Fibroblast of villous mesenchyme (primary cell): ENCODE data around the gene PDGFA. TPM values are rescaled to one million over a fixed set of nuclear protein-coding genes. Genes with fewer than 3 reads are reported as not detected.

Experiments
- DNase-seq: peaks from one replicate; pipeline ENCODE4 v3.0.0-alpha.2; 2010; ENCODE audit warnings: low read depth
- H3K4me3 ChIP-seq: 2 replicates; pipeline ENCODE4 v1.5.1; 2011; ENCODE audit warnings: low read depth, mild to moderate bottlenecking, low read length
- total RNA-seq: library from RNA; depleted of rRNA; stranded (reverse); fragments of >200 nt; gene quantifications from 2 replicates; pipeline ENCODE4 v1.2.3, GENCODE V29; 2012
- TF ChIP-seq, protein P1 (sequence below): IDR thresholded peaks from 2 replicates; pipeline ENCODE4 v1.5.1; 2012; ENCODE audit warnings: low read depth, mild to moderate bottlenecking, low read length; ENCODE audit not compliant: insufficient read depth

PDGFA gene
- total RNA-seq, result 43.2 and 86.7 TPM in 2 replicates

DNA sequence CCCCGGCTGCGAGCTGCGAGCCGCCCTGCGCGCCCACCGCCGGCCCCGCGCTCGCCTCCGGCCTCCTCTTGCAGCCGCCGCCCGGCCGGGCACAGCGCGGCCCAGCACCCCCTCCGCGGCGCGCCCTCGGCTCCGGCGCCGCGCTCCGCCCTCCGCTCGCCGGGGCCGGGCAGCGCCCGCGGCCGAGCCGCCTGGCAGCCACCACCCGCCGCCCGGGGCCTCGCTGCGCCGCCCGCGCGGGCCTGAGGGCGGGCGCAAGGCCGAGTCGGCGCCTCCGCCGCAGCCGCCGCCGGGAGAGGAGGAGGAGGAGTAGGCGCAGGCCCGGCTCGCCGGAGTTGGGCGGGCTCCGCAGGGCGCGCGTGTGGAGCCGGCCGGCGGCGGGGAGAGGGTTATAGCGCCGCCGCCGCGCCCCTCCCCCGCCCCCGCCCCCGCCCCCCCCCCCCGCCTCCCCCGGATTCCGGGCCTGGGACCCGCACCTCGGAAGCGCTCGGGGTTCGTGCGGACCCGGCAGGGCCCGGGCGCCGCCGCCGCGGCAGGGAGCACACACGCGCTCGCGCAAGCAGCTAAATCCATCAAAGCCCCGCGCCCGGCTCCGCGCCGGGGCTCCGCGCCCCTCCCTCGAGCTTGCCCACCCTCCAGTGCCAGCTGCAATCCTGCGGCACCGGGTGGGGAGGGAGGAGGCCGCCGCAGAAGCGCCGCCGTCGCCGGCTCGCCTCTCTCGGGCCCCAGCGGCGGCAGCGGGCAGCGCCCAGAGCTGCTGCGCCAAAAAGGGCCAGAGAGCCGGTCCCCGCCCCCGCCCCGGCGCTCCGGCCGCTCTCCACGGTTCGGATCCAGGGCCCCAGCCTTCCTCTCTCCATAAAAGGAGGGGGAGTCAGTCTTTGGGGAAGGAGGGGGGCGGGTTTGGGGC is at the start of gene PDGFA:
PDGFA (minus strand) TSS at position 363 of the 907 bp plus-strand sequence. CDS start 845 bp downstream, outside the sequence.
- peak; percentile 68 for DNase-seq
- TF ChIP-seq, protein P1, sequence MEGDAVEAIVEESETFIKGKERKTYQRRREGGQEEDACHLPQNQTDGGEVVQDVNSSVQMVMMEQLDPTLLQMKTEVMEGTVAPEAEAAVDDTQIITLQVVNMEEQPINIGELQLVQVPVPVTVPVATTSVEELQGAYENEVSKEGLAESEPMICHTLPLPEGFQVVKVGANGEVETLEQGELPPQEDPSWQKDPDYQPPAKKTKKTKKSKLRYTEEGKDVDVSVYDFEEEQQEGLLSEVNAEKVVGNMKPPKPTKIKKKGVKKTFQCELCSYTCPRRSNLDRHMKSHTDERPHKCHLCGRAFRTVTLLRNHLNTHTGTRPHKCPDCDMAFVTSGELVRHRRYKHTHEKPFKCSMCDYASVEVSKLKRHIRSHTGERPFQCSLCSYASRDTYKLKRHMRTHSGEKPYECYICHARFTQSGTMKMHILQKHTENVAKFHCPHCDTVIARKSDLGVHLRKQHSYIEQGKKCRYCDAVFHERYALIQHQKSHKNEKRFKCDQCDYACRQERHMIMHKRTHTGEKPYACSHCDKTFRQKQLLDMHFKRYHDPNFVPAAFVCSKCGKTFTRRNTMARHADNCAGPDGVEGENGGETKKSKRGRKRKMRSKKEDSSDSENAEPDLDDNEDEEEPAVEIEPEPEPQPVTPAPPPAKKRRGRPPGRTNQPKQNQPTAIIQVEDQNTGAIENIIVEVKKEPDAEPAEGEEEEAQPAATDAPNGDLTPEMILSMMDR, result peak; percentile 19
- H3K4me3 ChIP-seq, result peak within 1 kb of the TSS; percentile 74

DNA sequence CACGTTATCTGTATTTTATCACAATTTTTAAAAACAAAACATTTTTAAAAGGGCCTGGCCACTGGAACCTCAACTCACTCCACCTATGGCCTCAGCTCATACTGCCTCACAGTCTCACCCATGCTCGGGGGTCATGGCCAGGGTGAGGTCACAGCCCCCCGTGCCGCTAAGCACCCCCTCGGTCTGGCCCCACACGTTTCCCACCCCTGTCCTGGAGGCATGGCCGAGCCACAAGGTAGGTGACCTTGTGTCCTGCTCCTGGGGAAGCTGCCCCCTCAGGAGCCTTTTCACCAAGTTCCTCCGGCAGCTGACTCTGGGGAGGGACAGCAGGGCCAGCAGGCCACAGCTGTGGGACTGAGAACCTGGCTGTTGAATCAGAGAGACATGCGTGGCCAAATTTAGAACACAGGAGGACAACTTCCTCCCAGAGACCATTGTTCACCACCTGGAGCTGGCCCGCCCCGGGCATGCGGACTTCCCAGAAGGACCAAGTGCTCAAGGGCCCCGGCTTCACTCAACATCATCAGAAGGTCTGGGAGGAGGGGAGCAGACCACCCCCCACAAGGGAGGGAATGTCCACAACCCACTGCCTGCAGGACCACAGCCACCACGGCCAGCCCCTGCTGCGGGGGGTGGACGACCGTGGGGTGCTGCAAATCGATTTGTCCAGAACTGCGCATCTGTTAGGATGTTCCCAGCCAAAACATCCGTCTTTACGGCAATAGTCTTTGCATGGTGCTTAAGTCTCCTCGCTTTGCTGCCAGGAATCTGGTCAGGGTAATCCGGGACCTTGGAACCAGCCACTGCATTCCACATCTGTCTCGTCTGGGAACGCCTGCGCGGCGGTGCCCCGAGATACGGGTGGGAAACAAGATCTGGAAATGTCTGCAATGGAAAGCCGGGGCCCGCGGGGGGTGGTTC is 48.6 kb upstream of the PDGFA start:
- H3K4me3 ChIP-seq, result no peak overlapping the region
- DNase-seq, result peak; percentile 82
- TF ChIP-seq, protein P1, result no peak

DNA sequence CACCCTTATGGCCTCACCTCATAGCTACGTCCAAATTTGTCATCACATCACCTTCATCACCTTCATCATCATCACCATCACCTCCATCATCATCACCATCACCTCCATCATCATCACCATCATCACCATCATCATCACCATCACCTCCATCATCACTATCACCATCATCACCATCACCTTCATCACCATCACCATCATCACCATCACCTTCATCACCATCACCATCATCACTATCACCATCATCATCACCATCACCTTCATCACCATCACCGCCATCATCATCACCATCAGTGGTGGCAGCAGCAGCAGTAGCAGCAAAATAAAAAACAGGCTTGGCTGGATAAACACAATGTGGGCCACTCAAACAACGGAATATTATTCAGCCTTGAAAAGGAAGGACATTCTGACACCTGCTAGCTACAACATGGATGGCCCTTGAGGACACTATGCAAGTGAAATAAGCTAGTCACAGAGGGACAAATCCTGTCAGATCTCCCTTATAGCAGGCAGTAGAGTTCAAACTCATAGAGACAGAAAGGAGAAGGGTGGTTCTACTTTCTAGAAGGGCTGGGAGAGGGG is 47.7 kb upstream of the PDGFA start:
- no peak for DNase-seq
- H3K4me3 ChIP-seq, result no peak overlapping the region
- TF ChIP-seq, protein P1, result no peak

DNA sequence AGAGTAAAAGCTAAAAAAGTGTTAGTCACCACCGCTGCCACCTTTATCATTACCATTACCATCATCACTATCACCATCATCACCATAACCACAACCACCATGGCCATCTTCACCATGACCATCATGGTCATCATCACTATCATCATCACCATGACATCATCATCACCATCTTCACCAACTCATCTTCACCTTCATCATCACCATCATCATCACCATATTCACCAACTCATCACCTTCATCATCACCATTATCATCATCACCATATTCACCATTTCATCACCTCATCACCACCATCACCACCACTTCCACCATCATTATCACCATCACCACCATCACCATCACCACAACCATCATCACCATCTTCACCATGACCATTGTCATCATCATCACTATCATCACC is 46.5 kb upstream of the PDGFA start:
- no peak overlapping the region for H3K4me3 ChIP-seq
- TF ChIP-seq, protein P1, result no peak

DNA sequence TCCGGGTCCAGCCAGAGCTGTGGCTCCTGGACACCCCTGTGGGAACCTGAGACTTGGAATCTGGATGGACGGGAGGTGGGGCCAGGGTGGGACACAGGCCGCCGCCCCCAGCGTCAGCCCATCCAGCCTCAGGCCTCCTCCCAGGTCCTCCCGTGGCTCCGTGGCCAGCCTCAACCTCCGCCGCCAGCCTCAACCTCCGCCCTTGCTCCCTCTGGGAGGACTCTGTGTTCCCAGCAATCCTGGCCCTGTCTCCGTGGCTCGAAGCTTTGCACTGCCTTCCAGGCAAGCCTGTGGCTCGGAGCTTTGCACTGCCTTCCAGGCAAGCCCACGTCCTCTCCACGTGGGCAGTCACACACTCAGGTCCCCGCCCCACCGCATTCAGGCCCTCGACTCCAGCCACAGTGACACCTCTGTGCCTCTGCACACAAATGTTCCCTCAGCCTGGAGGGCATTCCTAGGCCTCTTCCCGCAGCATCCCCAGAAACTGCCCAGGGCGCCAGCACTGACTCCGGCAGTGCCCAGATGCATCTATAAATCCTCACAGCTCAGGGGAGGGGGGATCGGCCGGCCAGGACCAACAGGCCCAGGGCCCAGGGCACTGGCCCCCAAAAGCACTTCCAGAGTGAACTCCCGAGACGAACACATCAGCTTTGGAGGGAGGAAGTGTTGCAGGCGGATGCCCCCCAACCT is 44.7 kb upstream of the PDGFA start:
- no peak overlapping the region for H3K4me3 ChIP-seq
- TF ChIP-seq, protein P1, result no peak
- no peak for DNase-seq

More for the DNA sequence above, 46.5 kb upstream of the PDGFA start:
- no peak for DNase-seq

DNA sequence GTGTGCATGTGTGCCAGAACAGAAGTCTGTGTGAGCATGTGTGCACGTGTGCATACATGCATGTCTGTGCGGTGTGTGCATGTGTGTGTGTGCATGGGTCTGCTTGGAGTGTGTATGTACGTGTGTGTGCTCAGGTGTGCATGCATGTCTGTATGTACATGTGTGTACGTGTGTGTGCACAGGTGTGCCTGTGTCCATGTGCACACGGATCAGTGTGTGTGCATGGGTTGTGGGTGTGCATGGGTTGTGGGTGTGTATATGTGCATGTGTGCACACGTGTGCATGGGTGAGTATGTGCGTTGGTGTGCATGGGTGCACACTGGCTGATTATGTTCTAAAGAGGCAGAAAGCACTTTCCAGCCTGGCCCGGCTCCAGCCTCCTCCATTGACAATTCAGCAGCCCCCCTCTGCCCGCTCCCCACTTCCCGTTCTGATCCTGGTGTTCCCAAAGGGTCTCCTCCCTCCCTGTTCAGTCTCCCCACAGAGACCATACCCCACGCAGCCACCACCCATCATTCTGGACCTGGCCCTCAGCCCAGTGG is 44.1 kb upstream of the PDGFA start:
- no peak overlapping the region for H3K4me3 ChIP-seq
- no peak for DNase-seq
- TF ChIP-seq, protein P1, result no peak
